Caco-2 (cell line): Measurements from ENCODE around the gene LRRC9. TPM values are rescaled to one million over a fixed set of nuclear protein-coding genes. Genes with fewer than 3 reads are reported as not detected.
"Not testable (repeated sequence)": the region's sequence is repeated elsewhere in the genome, so short reads cannot be mapped to it uniquely, and the experiment has no call there.

Experiments
- BruUV-seq: library from RNA; stranded (reverse); fragments of 400-500 nt; replicated peaks from 2 replicates; lab custom pipeline; 2021; lab: Mats Ljungman, UMichigan
- CTCF ChIA-PET: fragments of 300-600 bp; sonication (Branson Sonifier 250); formaldehyde crosslinking; loops from one replicate; lab custom pipeline; 2022; ENCODE audit warnings: antibody characterized with exemption; lab: Charles Lee
- POLR2A ChIA-PET: fragments of 300-600 bp; sonication (Branson Sonifier 250); formaldehyde crosslinking; loops from one replicate; lab custom pipeline; 2022; ENCODE audit warnings: antibody characterized with exemption; lab: Charles Lee
- DNase-seq, 2 experiments: peaks; one replicate each; pipeline versions ENCODE4 v3.0.0 to v3.0.0-alpha.2; 2020 to 2022
- H3K27me3 ChIP-seq: replicated peaks from 2 replicates; pipeline ENCODE4 v1.6.0; 2011; ENCODE audit warnings: low read length; ENCODE audit not compliant: control insufficient read depth, insufficient read depth
- H3K36me3 ChIP-seq: 2 replicates; pipeline ENCODE4 v1.5.1; 2011; ENCODE audit warnings: low read length; ENCODE audit not compliant: control insufficient read depth, insufficient read depth
- H3K4me1 ChIP-seq: fragments of 250-450 bp; sonication (Bioruptor Pico); 2 replicates; pipeline ENCODE4 v1.5.1; 2020; ENCODE audit warnings: mild to moderate bottlenecking
- H3K4me3 ChIP-seq: 2 replicates; pipeline ENCODE4 v1.5.1; 2011; ENCODE audit warnings: low read depth, mild to moderate bottlenecking, control low read depth, low read length
- H3K9me3 ChIP-seq: fragments of 250-450 bp; sonication (Bioruptor Pico); 2 replicates; pipeline ENCODE4 v1.5.1; 2020; ENCODE audit warnings: mild to moderate bottlenecking, moderate library complexity
- H3K27ac Mint-ChIP-seq: one replicate; pipeline ENCODE4 v1.8.0; 2022; ENCODE audit warnings: mixed read lengths; ENCODE audit not compliant: unreplicated experiment
- H3K27me3 Mint-ChIP-seq: one replicate; pipeline ENCODE4 v1.8.0; 2022; ENCODE audit warnings: mixed read lengths; ENCODE audit not compliant: insufficient read depth, unreplicated experiment
- H3K36me3 Mint-ChIP-seq: one replicate; pipeline ENCODE4 v1.8.0; 2022; ENCODE audit warnings: mild to moderate bottlenecking, mixed read lengths; ENCODE audit not compliant: insufficient read depth, unreplicated experiment
- H3K4me1 Mint-ChIP-seq: one replicate; pipeline ENCODE4 v1.8.0; 2022; ENCODE audit warnings: low read depth, mixed read lengths; ENCODE audit not compliant: unreplicated experiment
- H3K4me3 Mint-ChIP-seq: one replicate; pipeline ENCODE4 v1.8.0; 2022; ENCODE audit warnings: mild to moderate bottlenecking, moderate library complexity, mixed read lengths; ENCODE audit not compliant: unreplicated experiment
- H3K9me3 Mint-ChIP-seq: one replicate; pipeline ENCODE4 v1.8.0; 2022; ENCODE audit warnings: mixed read lengths; ENCODE audit not compliant: unreplicated experiment
- intact Hi-C: fragments of 100-400 bp; cut with micrococcal nuclease; formaldehyde crosslinking; loops from one replicate; pipeline ENCODE4 v1.10.0; 2022; ENCODE audit not compliant: unreplicated experiment
- total RNA-seq: library from RNA; stranded (reverse); gene quantifications from 2 replicates; pipeline ENCODE4 v1.2.3, GENCODE V29; 2022
- TF ChIP-seq, protein P1 (sequence below), 2 experiments: fragments of 200-600 bp in 1 of 2; IDR thresholded peaks; 1 replicate in 1 of 2; 2 replicates in 1 of 2; pipeline versions ENCODE4 v1.5.1 to v1.8.0; 2011 to 2022; ENCODE audit warnings: antibody characterized with exemption in 1 of 2, control low read depth in 1 of 2, inconsistent platforms in 1 of 2, low read depth in 1 of 2, low read length in 1 of 2, mild to moderate bottlenecking in 1 of 2, moderate library complexity in 1 of 2; ENCODE audit not compliant: insufficient read depth in 1 of 2, severe bottlenecking in 1 of 2, unreplicated experiment in 1 of 2

The LRRC9 gene
- total RNA-seq, 1 experiment from 2014 or later, result 1.2 TPM

DNA sequence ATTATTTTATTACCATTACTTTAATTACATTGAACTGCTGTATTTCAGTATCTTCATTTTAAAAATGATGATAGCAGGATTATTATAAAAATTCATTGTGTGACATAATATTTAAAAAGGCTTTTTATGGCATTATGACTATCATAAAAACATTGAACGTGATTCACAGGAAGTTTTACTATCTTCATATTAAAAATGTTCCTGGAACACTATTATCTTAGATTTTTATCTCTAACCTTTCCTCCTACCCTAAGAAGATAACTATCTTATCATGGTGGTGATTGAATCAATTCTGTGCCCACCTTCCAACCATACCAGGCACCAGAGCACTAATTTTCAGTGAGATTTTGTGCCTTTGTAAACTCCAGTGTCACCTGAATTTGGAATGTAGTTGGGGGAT, 16.2 kb downstream of the LRRC9 start:
- no peak overlapping the region for H3K4me3 ChIP-seq
- H3K27me3 Mint-ChIP-seq, result peaks cover 2% of the 10 kb centered on the region
- H3K4me1 ChIP-seq, result no peaks in the 10 kb centered on the region
- no peaks in the 10 kb centered on the region for H3K36me3 Mint-ChIP-seq
- H3K36me3 ChIP-seq, result no peaks in the 10 kb centered on the region
- intact Hi-C loops, result no loop called here
- BruUV-seq, result no TSS peak
- ChIA-PET CTCF (no interaction called here), POLR2A (no interaction called here)
- H3K4me3 Mint-ChIP-seq, result no peak overlapping the region
- TF ChIP-seq, protein P1, sequence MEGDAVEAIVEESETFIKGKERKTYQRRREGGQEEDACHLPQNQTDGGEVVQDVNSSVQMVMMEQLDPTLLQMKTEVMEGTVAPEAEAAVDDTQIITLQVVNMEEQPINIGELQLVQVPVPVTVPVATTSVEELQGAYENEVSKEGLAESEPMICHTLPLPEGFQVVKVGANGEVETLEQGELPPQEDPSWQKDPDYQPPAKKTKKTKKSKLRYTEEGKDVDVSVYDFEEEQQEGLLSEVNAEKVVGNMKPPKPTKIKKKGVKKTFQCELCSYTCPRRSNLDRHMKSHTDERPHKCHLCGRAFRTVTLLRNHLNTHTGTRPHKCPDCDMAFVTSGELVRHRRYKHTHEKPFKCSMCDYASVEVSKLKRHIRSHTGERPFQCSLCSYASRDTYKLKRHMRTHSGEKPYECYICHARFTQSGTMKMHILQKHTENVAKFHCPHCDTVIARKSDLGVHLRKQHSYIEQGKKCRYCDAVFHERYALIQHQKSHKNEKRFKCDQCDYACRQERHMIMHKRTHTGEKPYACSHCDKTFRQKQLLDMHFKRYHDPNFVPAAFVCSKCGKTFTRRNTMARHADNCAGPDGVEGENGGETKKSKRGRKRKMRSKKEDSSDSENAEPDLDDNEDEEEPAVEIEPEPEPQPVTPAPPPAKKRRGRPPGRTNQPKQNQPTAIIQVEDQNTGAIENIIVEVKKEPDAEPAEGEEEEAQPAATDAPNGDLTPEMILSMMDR (IDR thresholded peaks at IDR 0.05; ENCODE audit: insufficient read depth in 1 of 2, low read depth in 1 of 2, low read length in 1 of 2, severe bottlenecking in 1 of 2, unreplicated experiment in 1 of 2), result no peak
- no peaks in the 10 kb centered on the region for H3K27me3 ChIP-seq
- H3K27ac Mint-ChIP-seq, result no peak overlapping the region
- DNase-seq, result no peak
- no peaks in the 10 kb centered on the region for H3K9me3 Mint-ChIP-seq
- no peaks in the 10 kb centered on the region for H3K4me1 Mint-ChIP-seq
- no peaks in the 10 kb centered on the region for H3K9me3 ChIP-seq

DNA sequence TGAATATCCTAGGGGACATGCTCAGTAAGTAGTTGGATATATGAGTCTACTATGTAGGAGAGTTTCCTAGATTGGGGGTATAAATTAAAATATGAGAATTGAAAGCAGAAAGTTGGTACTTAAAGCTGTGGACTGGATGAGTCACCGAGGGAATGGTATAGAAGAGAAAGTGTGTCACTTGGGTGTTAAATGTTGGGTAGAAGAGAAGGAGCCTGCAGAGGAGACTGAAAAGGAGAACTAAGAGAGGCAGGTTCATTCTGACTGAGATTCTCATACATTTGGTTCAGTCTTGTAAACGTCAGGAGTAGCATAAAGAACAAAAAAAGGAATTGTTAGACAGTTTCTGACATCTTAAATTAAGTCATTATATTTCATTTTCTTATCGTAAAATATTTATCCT, 19.9 kb downstream of the LRRC9 start:
- POLR2A ChIA-PET, result no interaction called here
- TF ChIP-seq, protein P1 (IDR thresholded peaks at IDR 0.05; ENCODE audit: insufficient read depth in 1 of 2, low read depth in 1 of 2, low read length in 1 of 2, severe bottlenecking in 1 of 2, unreplicated experiment in 1 of 2), result no peak
- CTCF ChIA-PET, result no interaction called here
- Mint-ChIP-seq H3K4me3 (no peak overlapping the region), H3K4me1 (no peaks in the 10 kb centered on the region), H3K36me3 (no peaks in the 10 kb centered on the region), H3K27ac (no peak overlapping the region), H3K9me3 (no peaks in the 10 kb centered on the region), H3K27me3 (peaks cover 2% of the 10 kb centered on the region)
- intact Hi-C loops, result no loop called here
- H3K27me3 ChIP-seq, result no peaks in the 10 kb centered on the region
- no peak overlapping the region for H3K4me3 ChIP-seq
- no peaks in the 10 kb centered on the region for H3K36me3 ChIP-seq
- BruUV-seq, result no TSS peak
- H3K4me1 ChIP-seq, result no peaks in the 10 kb centered on the region
- no peaks in the 10 kb centered on the region for H3K9me3 ChIP-seq
- no peak for DNase-seq

DNA sequence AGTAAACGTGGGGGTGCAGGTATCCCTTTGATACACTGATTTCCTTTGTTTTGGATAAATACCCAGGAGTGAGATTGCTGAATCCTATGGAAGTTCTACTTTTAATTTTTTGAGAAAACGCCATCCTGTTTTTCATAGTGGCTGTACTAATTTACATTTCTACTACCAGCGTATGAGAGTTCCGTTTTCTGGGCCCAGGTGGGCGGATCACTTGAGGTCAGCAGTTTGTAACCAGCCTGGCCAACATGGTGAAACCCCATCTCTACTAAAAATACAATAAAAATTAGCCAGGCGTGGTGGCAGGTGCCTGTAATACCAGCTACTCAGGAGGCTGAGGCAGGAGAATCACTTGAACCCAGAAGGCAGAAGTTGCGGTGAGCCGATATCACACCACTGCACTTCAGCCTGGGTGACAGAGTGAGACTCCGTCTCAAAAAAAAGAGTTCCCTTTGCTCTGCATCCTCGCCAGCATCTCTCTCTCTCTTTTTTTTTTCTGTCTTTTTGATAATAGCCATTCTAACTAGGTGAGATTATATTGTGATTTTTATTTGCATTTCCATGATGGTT, 22.4 kb downstream of the LRRC9 start:
- POLR2A ChIA-PET, H3K36me3 Mint-ChIP-seq, H3K27me3 ChIP-seq, H3K27ac Mint-ChIP-seq, intact Hi-C loops, H3K9me3 Mint-ChIP-seq, H3K4me3 ChIP-seq, H3K27me3 Mint-ChIP-seq, H3K4me1 Mint-ChIP-seq, H3K9me3 ChIP-seq, DNase-seq, H3K4me1 ChIP-seq, H3K4me3 Mint-ChIP-seq, H3K36me3 ChIP-seq, CTCF ChIA-PET, BruUV-seq: not testable (repeated sequence)
